MM.1S (cell line): ENCODE results near the gene TEFM.

Experiments
- DNase-seq: peaks from one replicate; pipeline ENCODE4 v3.0.0-alpha.2; 2015
- H2AFZ ChIP-seq: fragments of 300-600 bp; sonication (generic); 2 replicates; pipeline ENCODE4 v1.6.0; 2016; ENCODE audit warnings: antibody characterized with exemption, low read length
- H3F3A ChIP-seq: fragments of 300-600 bp; sonication (generic); 2 replicates; pipeline ENCODE4 v1.6.1; 2016; ENCODE audit warnings: mild to moderate bottlenecking, antibody characterized with exemption, low read length, moderate library complexity, mixed read lengths; ENCODE audit not compliant: insufficient read depth
- H3K27ac ChIP-seq: fragments of 300-600 bp; sonication (generic); 2 replicates; pipeline ENCODE4 v1.5.1; 2016; ENCODE audit warnings: mild to moderate bottlenecking, low read length
- H3K27me3 ChIP-seq: fragments of 300-600 bp; sonication (generic); replicated peaks from 2 replicates; pipeline ENCODE4 v1.6.0; 2016; ENCODE audit warnings: low read length; ENCODE audit not compliant: insufficient read depth
- H3K36me3 ChIP-seq: fragments of 300-600 bp; sonication (generic); replicated peaks from 2 replicates; pipeline ENCODE4 v1.6.1; 2016; ENCODE audit warnings: mild to moderate bottlenecking, low read length, mixed read lengths; ENCODE audit not compliant: insufficient read depth
- H3K4me1 ChIP-seq: fragments of 300-600 bp; sonication (generic); 2 replicates; pipeline ENCODE4 v1.6.1; 2016; ENCODE audit warnings: low read length, mixed read lengths
- H3K4me2 ChIP-seq: fragments of 300-600 bp; sonication (generic); 2 replicates; pipeline ENCODE4 v1.6.0; 2016; ENCODE audit warnings: low read depth, low read length
- H3K4me3 ChIP-seq: fragments of 300-600 bp; sonication (generic); 2 replicates; pipeline ENCODE4 v1.5.1; 2016; ENCODE audit warnings: low read length, mixed read lengths
- H3K79me2 ChIP-seq: fragments of 300-600 bp; sonication (generic); 2 replicates; pipeline ENCODE4 v1.6.1; 2016; ENCODE audit warnings: mixed run types, low read length, mixed read lengths
- H3K9ac ChIP-seq: fragments of 300-600 bp; sonication (generic); 2 replicates; pipeline ENCODE4 v1.6.1; 2016; ENCODE audit warnings: low read length, mixed read lengths
- H3K9me2 ChIP-seq: fragments of 300-600 bp; sonication (generic); replicated peaks from 2 replicates; pipeline ENCODE4 v1.6.1; 2016; ENCODE audit warnings: mild to moderate bottlenecking, low read length, mixed read lengths; ENCODE audit not compliant: insufficient read depth
- H3K9me3 ChIP-seq: fragments of 300-600 bp; sonication (generic); replicated peaks from 2 replicates; pipeline ENCODE4 v1.6.1; 2016; ENCODE audit warnings: mild to moderate bottlenecking, low read length, mixed read lengths; ENCODE audit not compliant: insufficient read depth
- H4K20me1 ChIP-seq: fragments of 300-600 bp; sonication (generic); 2 replicates; pipeline ENCODE4 v1.6.1; 2016; ENCODE audit warnings: mild to moderate bottlenecking, low read length, moderate library complexity, mixed read lengths; ENCODE audit not compliant: insufficient read depth
- EZH2 ChIP-seq: fragments of 300-600 bp; sonication (generic); optimal IDR thresholded peaks from 2 replicates; pipeline ENCODE3; 2017; ENCODE audit warnings: low read depth, mild to moderate bottlenecking, antibody characterized with exemption, low read length, mixed read lengths
- EZH2phosphoT487 ChIP-seq: fragments of 300-600 bp; sonication (generic); IDR thresholded peaks from 2 replicates; pipeline ENCODE4 v1.6.1; 2018; ENCODE audit warnings: antibody characterized with exemption, low read length
- TF ChIP-seq, protein P1 (sequence below): fragments of 300-600 bp; sonication (generic); IDR thresholded peaks from 2 replicates; pipeline ENCODE4 v1.5.1; 2016; ENCODE audit warnings: antibody characterized with exemption, low read length, mixed read lengths

TEFM gene

DNA sequence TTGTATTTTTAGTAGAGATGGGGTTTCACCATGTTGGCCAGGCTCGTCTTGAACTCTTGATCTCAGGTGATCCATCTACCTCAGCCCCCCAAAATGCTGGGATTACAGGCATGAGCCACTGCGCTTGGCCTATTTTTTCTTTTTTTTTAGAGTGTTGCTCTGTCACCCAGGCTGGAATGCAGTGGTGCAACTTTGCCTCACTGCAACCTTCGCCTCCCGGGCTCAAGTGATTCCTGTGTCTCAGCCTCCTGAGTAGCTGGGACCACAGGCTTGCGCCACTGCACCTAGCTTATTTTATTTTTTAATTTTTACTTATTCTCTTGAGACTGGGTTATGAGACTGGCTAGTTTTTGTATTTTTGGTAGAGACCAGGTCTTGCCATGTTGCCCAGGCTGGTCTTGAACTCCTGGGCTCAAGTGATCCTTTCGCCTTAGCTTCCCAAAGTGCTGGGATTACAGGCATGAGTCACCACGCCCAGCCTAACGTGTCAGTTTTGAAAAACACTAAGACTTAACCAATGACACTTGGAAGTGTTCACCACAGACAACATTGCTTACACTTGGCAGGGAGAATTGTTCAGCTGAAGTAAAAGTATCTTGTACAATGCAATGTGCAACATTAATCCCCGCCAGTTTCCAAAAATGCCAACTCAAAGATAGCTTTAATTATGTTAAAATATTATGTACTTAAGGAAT, 47.3 kb downstream of the TEFM start:
- no peaks in the 10 kb centered on the region for H3F3A ChIP-seq
- no peaks in the 10 kb centered on the region for H3K4me1 ChIP-seq
- no peak for DNase-seq
- no peak overlapping the region for H3K4me3 ChIP-seq
- no peak overlapping the region for H3K27ac ChIP-seq
- H3K9me3 ChIP-seq: no peaks in the 10 kb centered on the region
- H3K4me2 ChIP-seq: no peak overlapping the region
- H2AFZ ChIP-seq: no peak overlapping the region
- no peak overlapping the region for H3K9ac ChIP-seq
- no peak for TF ChIP-seq EZH2
- TF ChIP-seq EZH2phosphoT487: no peak
- TF ChIP-seq, protein P1, sequence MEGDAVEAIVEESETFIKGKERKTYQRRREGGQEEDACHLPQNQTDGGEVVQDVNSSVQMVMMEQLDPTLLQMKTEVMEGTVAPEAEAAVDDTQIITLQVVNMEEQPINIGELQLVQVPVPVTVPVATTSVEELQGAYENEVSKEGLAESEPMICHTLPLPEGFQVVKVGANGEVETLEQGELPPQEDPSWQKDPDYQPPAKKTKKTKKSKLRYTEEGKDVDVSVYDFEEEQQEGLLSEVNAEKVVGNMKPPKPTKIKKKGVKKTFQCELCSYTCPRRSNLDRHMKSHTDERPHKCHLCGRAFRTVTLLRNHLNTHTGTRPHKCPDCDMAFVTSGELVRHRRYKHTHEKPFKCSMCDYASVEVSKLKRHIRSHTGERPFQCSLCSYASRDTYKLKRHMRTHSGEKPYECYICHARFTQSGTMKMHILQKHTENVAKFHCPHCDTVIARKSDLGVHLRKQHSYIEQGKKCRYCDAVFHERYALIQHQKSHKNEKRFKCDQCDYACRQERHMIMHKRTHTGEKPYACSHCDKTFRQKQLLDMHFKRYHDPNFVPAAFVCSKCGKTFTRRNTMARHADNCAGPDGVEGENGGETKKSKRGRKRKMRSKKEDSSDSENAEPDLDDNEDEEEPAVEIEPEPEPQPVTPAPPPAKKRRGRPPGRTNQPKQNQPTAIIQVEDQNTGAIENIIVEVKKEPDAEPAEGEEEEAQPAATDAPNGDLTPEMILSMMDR: no peak
- peaks cover 3% of the 10 kb centered on the region; the same call in 1 of the 2 replicates for H3K36me3 ChIP-seq
- H3K79me2 ChIP-seq: no peaks in the 10 kb centered on the region
- no peaks in the 10 kb centered on the region for H3K9me2 ChIP-seq
- H3K27me3 ChIP-seq: no peaks in the 10 kb centered on the region
- H4K20me1 ChIP-seq: no peaks in the 10 kb centered on the region

DNA sequence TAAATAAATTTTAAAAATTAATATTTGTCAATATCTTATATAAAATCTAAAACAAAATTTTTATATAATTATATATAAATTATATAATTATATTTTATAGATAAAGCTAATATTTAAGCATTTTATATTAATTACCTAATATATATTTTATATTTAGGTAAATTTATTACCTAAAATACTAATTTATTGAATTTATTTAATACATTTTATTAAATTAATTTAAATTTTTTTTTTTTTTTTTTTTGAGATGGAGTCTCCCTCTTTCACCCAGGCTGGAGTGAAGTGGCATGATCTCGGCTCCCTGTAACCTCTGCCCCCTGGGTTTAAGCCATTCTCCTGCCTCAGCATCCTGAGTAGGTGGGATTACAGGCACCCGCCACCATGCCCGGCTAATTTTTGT, 51.9 kb downstream of the TEFM start:
- no peak for TF ChIP-seq EZH2
- TF ChIP-seq, protein P1: no peak
- no peak for TF ChIP-seq EZH2phosphoT487
- no peak overlapping the region for H3K4me3 ChIP-seq
- H3K27ac ChIP-seq: no peak overlapping the region
- H3K4me2 ChIP-seq: no peak overlapping the region
- H4K20me1 ChIP-seq: no peaks in the 10 kb centered on the region
- no peaks in the 10 kb centered on the region for H3K9me2 ChIP-seq
- H3K27me3 ChIP-seq: no peaks in the 10 kb centered on the region
- H3K36me3 ChIP-seq: peaks cover 6% of the 10 kb centered on the region; the same call in 1 of the 2 replicates
- H3K9ac ChIP-seq: no peak overlapping the region
- H3K9me3 ChIP-seq: no peaks in the 10 kb centered on the region
- no peaks in the 10 kb centered on the region for H3F3A ChIP-seq
- no peak for DNase-seq
- no peaks in the 10 kb centered on the region for H3K79me2 ChIP-seq
- H3K4me1 ChIP-seq: no peaks in the 10 kb centered on the region
- H2AFZ ChIP-seq: no peak overlapping the region
